Endodermal cell (in vitro differentiated cells): ENCODE data around the gene FCGR3B. TPM values are rescaled to one million over a fixed set of nuclear protein-coding genes. Genes with fewer than 3 reads are reported as not detected.
"Not testable (repeated sequence)": the region's sequence is repeated elsewhere in the genome, so short reads cannot be mapped to it uniquely, and the experiment has no call there.

Source experiments
- DNase-seq: peaks from one replicate; pipeline ENCODE4 v3.0.0-alpha.2; 2017
- H3K27ac ChIP-seq: 2 replicates; pipeline ENCODE4 v1.5.1; 2013; ENCODE audit warnings: mild to moderate bottlenecking, low read depth, low read length, moderate library complexity
- H3K27me3 ChIP-seq: 2 replicates; pipeline ENCODE4 v1.6.1; 2013; ENCODE audit warnings: mild to moderate bottlenecking, low read length, moderate library complexity; ENCODE audit not compliant: insufficient read depth, control insufficient read depth, poor library complexity, severe bottlenecking
- H3K36me3 ChIP-seq: 2 replicates; pipeline ENCODE4 v1.7.0; 2013; ENCODE audit warnings: mild to moderate bottlenecking, low read length, moderate library complexity; ENCODE audit not compliant: control insufficient read depth, insufficient read depth
- H3K4me1 ChIP-seq: one replicate; pipeline ENCODE4 v1.7.0; 2013; ENCODE audit warnings: low read length; ENCODE audit not compliant: control insufficient read depth, insufficient read depth
- H3K4me3 ChIP-seq: 2 replicates; pipeline ENCODE4 v1.5.1; 2013; ENCODE audit warnings: mild to moderate bottlenecking, low read length, moderate library complexity
- H3K9ac ChIP-seq: 2 replicates; pipeline ENCODE4 v1.6.1; 2013; ENCODE audit warnings: mild to moderate bottlenecking, low read length, moderate library complexity; ENCODE audit not compliant: poor library complexity, severe bottlenecking; ENCODE audit errors: extremely low read depth
- H3K9me3 ChIP-seq: 2 replicates; pipeline ENCODE4 v1.6.1; 2013; ENCODE audit warnings: mild to moderate bottlenecking, low read length, moderate library complexity; ENCODE audit not compliant: control insufficient read depth
- H3K27ac Mint-ChIP-seq: 2 replicates; pipeline ENCODE4 v1.8.0; 2020; ENCODE audit warnings: mixed read lengths
- H3K27me3 Mint-ChIP-seq: 2 replicates; pipeline ENCODE4 v1.8.0; 2021; ENCODE audit warnings: mild to moderate bottlenecking, mixed read lengths; ENCODE audit not compliant: insufficient read depth
- H3K36me3 Mint-ChIP-seq: 2 replicates; pipeline ENCODE4 v1.8.0; 2020; ENCODE audit warnings: low read depth, mixed read lengths
- H3K4me1 Mint-ChIP-seq: 2 replicates; pipeline ENCODE4 v1.8.0; 2020; ENCODE audit warnings: mixed read lengths
- H3K4me3 Mint-ChIP-seq: 2 replicates; pipeline ENCODE4 v1.8.0; 2020; ENCODE audit warnings: mild to moderate bottlenecking, moderate library complexity, mixed read lengths
- H3K9me3 Mint-ChIP-seq: 2 replicates; pipeline ENCODE4 v1.8.0; 2020; ENCODE audit warnings: mild to moderate bottlenecking, mixed read lengths
- WGBS, 2 experiments: methylation state at CpG; one replicate each; pipeline versions ENCODE4 v1.1.5 to v1.1.7; 2013; ENCODE audit warnings: missing lambda C conversion rate in 2 of 2, mixed read lengths in 1 of 2; ENCODE audit not compliant: insufficient coverage in 1 of 2, insufficient read length in 1 of 2; 5-methylcytosine and 5-hydroxymethylcytosine counted together
- total RNA-seq, 2 donors: library from RNA; stranded (reverse); fragmentation: NEBNext Ultra II Directional in 1 of 2; extraction: Animal tissue kit (Norgen Biotek cat#: 25700) in 1 of 2; gene quantifications; 2 replicates in 1 of 2; 3 replicates in 1 of 2; pipeline ENCODE4 v1.2.1, GENCODE V29; 2021
- TF ChIP-seq, protein P1 (sequence below): fragments of 200-600 bp; sonication (generic); conservative IDR thresholded peaks from 2 replicates; pipeline ENCODE4 v1.5.0; 2021; ENCODE audit warnings: antibody characterized with exemption, mild to moderate bottlenecking

Gene FCGR3B
- total RNA-seq, 2 donors from 2014 or later, result not detected

DNA sequence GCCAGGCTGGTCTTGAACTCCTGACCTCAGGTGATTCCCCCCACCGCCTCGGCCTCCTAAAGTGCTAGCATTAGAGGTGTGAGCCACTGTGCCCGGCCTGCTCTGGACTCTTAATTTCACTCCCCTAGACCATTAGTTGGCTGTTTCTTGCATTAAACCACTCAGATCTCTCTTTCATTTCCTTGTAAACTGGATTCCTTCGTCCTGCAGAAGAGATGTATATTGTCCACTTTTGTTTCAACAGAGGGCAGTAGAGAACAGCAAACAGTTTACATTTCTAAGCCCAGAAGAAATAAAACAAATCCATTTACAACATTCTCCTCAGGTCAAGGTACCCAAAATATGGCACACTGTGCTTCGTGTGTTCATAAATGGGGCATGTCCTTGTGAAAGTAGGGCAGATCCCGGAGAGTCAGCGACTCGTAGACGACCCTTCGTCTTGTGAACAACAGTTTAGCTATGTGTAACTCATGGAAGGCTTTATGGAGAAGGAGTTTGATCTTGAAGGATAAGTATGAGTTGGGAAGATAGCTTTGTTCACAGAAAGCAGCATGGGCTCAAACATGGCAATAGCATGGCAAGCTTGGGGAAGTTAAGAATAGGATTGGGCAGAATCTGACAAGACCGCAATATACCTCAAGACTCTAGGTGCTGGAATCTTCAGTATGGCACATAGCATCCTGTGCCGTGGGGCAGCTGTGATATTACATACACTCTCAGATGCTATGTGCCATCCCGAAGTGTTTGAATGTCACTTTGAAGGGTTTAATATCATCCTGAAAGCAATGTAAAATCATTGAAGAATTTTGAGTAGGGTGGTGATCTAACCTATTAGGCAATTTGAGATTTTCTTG is 16.8 kb upstream of the FCGR3B start:
- H3K36me3 Mint-ChIP-seq, H3K9me3 Mint-ChIP-seq, H3K27me3 ChIP-seq, H3K4me3 ChIP-seq, H3K36me3 ChIP-seq, H3K27ac Mint-ChIP-seq, H3K9me3 ChIP-seq, H3K4me3 Mint-ChIP-seq, H3K27me3 Mint-ChIP-seq, H3K27ac ChIP-seq, H3K4me1 Mint-ChIP-seq, H3K9ac ChIP-seq, H3K4me1 ChIP-seq: not testable (repeated sequence)
- TF ChIP-seq, protein P1, sequence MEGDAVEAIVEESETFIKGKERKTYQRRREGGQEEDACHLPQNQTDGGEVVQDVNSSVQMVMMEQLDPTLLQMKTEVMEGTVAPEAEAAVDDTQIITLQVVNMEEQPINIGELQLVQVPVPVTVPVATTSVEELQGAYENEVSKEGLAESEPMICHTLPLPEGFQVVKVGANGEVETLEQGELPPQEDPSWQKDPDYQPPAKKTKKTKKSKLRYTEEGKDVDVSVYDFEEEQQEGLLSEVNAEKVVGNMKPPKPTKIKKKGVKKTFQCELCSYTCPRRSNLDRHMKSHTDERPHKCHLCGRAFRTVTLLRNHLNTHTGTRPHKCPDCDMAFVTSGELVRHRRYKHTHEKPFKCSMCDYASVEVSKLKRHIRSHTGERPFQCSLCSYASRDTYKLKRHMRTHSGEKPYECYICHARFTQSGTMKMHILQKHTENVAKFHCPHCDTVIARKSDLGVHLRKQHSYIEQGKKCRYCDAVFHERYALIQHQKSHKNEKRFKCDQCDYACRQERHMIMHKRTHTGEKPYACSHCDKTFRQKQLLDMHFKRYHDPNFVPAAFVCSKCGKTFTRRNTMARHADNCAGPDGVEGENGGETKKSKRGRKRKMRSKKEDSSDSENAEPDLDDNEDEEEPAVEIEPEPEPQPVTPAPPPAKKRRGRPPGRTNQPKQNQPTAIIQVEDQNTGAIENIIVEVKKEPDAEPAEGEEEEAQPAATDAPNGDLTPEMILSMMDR, result peak; percentile 71
- 70% methylated on average over 9 to 10 of the region's 13 CpGs for WGBS, 2 experiments
- peak; percentile 45 for DNase-seq

DNA sequence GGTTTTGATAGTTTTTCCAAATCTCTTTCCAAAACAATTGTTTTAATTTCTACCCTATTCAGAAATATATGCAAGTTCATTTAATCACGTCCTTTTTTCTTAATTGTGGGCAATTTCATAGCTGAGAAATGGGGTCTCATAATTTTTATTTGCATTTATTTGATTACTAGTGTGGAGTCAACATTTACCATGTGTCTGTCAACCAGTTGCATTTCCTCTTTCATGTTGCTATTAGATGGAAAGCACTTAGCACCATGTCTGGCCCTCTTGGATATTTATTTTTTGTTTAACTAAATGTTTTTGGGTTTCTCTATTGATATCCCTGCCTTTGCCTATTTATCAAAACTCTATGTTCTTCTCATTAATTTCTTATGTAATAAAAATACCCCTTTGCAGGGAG is 13.9 kb upstream of the FCGR3B start:
- not testable (repeated sequence) for H3K36me3 Mint-ChIP-seq, H3K9ac ChIP-seq, DNase-seq, H3K27ac Mint-ChIP-seq, H3K36me3 ChIP-seq, H3K4me3 Mint-ChIP-seq, H3K9me3 ChIP-seq, H3K27me3 Mint-ChIP-seq, H3K27me3 ChIP-seq, H3K4me3 ChIP-seq, H3K27ac ChIP-seq, H3K9me3 Mint-ChIP-seq, H3K4me1 ChIP-seq, H3K4me1 Mint-ChIP-seq
- WGBS, 2 experiments, result 80% methylated on average over 1 of the region's 1 CpG; no CpG with 5 or more reads in 1 of the 2 experiments

DNA sequence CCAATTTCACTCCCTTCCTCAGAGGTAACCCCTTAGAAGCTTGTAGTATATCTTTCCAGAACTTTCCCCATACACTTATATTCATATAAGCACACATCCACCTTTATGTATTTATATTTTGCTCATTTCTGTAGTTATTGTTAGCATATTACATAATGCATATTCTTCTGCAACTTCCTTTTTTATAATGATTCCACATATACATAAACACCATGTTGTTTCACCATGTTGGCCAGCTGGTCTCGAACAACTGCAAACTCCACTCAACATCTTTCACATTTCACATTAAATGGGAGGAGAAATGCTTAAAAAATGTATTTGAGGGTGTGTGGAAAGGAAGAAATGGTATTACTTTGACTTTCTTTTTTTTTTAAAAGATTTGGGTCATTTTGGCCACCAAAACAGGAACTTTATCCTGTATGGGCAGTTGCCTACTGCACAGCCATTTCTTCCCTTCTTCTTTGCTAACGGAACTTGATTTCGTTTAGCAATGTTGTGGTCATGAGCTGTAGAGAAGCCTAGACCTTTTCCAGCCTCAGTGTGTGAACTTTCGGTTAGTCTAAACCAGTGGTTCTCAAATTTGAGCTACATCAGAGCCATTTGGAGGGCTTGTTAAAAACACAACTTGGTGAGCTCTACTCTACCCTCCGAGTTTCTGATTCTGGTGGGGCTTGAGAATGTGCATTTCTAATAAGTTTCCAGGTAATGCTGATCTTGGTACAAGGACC is 12.7 kb upstream of the FCGR3B start:
- not testable (repeated sequence) for H3K27me3 ChIP-seq, DNase-seq, H3K36me3 Mint-ChIP-seq, H3K9me3 Mint-ChIP-seq, H3K27ac Mint-ChIP-seq, H3K9ac ChIP-seq, H3K4me3 Mint-ChIP-seq, H3K27me3 Mint-ChIP-seq, H3K36me3 ChIP-seq, H3K27ac ChIP-seq, H3K9me3 ChIP-seq, H3K4me1 ChIP-seq, H3K4me1 Mint-ChIP-seq, H3K4me3 ChIP-seq
- 94% methylated on average over 3 of the region's 5 CpGs; no CpG with 5 or more reads in 1 of the 2 experiments for WGBS, 2 experiments

DNA sequence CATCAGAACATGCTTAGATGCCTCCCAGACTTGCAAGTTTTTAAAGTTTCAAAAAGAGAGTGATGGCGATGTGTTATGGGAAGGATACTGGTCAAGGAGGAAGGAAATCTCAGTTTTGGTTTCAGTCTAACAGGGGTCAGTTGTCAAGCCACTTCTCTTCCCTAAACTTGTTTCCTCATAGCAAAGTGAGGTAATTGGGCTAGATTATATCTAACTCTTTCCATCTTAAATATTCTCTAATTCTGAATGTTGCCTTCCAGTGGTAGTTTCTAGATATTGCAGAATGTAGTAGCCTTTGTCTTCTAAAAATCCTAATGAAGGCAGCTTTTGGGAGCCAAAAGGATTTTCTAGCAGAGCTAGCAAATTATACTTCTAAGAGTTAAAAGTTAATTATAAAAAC is 11.7 kb upstream of the FCGR3B start:
- H3K27ac Mint-ChIP-seq, H3K4me1 ChIP-seq, H3K9ac ChIP-seq, H3K4me3 Mint-ChIP-seq, DNase-seq, H3K27me3 Mint-ChIP-seq, H3K9me3 Mint-ChIP-seq, H3K4me3 ChIP-seq, H3K27me3 ChIP-seq, H3K27ac ChIP-seq, H3K9me3 ChIP-seq, H3K4me1 Mint-ChIP-seq, H3K36me3 ChIP-seq, H3K36me3 Mint-ChIP-seq: not testable (repeated sequence)
- WGBS, 2 experiments, result no CpG with 5 or more reads among the region's 1 CpG

DNA sequence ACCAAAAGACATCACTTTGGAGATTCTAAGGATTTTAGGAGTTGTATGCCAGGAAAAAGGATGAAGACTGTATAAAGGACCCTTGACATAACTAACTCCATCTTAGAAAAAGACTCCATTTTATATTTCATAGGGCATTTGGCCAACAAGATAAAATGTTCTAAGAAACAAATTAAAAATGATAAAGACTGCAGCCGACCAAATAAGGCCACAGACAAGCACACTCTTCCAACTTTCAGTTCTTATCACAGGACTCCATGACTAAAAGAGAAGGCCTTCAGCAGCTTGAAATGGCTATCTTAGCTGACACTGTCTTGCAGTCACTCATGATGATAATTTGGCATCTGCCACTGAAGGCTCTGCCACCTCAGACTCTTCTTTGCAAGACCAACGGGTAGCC is 8.2 kb upstream of the FCGR3B start:
- not testable (repeated sequence) for H3K4me1 Mint-ChIP-seq, H3K27ac ChIP-seq, H3K4me3 ChIP-seq, DNase-seq, H3K27ac Mint-ChIP-seq, H3K9ac ChIP-seq, H3K36me3 ChIP-seq, H3K36me3 Mint-ChIP-seq, H3K9me3 Mint-ChIP-seq, H3K9me3 ChIP-seq, H3K27me3 ChIP-seq, H3K4me3 Mint-ChIP-seq, H3K4me1 ChIP-seq
- peaks cover 17% of the 10 kb centered on the region for H3K27me3 Mint-ChIP-seq
- WGBS, 2 experiments, result no CpG with 5 or more reads among the region's 2 CpGs

DNA sequence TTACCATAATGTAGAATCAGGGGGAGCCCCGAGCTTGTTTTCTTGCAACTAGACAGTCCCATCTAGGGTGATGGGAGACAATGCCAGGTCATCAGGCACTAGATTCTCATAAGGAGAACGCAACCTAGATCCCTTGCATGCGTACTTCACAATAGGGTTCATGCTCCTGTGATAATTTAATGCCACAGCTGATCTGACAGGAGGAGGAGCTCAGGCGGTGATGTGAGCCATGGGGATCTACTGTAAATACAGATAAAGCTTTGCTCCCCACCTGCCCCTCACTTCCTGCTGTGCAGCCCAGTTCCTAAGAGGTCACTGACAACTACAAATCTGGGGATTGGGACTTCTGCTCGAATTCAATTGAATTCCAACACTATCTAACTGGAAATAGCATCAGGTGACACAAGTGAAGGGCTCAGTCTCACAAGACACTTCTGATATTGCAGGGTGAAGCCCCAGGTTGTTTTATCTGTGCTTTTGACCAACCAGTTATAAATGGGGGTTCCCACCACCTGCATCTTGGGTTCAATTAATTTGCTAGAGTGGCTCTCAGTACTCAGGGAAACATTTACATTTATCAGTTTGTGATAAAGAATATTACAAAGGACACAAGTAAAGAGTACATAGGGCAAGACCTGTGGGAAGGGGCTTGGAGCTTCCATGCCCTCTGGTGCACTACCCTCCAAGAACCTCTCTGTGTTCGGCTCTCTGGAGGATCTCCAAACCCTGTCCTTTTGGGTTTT is 7.4 kb upstream of the FCGR3B start:
- not testable (repeated sequence) for H3K4me1 ChIP-seq, H3K4me1 Mint-ChIP-seq, H3K36me3 ChIP-seq, H3K4me3 ChIP-seq, H3K27me3 ChIP-seq, H3K9me3 Mint-ChIP-seq, H3K36me3 Mint-ChIP-seq, H3K27ac ChIP-seq, DNase-seq, H3K4me3 Mint-ChIP-seq, H3K9me3 ChIP-seq, H3K9ac ChIP-seq, H3K27ac Mint-ChIP-seq
- H3K27me3 Mint-ChIP-seq, result peaks cover 17% of the 10 kb centered on the region
- WGBS, 2 experiments, result 50% methylated on average over 1 of the region's 6 CpGs; no CpG with 5 or more reads in 1 of the 2 experiments
